SU-DHL-6 (cell line): Measurements from ENCODE around the gene NDUFB11.

ENCODE experiments used
- H2AFZ ChIP-seq: fragments of 200-600 bp; sonication (generic); 2 replicates; pipeline ENCODE4 v1.6.1; 2014; ENCODE audit warnings: low read depth, mild to moderate bottlenecking, moderate library complexity, mixed read lengths, antibody characterized with exemption, low read length; ENCODE audit not compliant: severe bottlenecking
- H3F3A ChIP-seq: fragments of 200-600 bp; shearing (Covaris generic); 2 replicates; pipeline ENCODE4 v1.6.0; 2016; ENCODE audit warnings: antibody characterized with exemption, mild to moderate bottlenecking; ENCODE audit not compliant: insufficient read depth
- H3K27ac ChIP-seq: fragments of 200-600 bp; sonication (generic); 2 replicates; pipeline ENCODE4 v1.5.1; 2016; ENCODE audit warnings: low read depth, mild to moderate bottlenecking, low read length, moderate library complexity, mixed read lengths
- H3K27me3 ChIP-seq: fragments of 200-600 bp; sonication (generic), shearing (Covaris generic); 2 replicates; pipeline ENCODE4 v1.6.0; 2014; ENCODE audit warnings: mild to moderate bottlenecking, low read length
- H3K36me3 ChIP-seq: fragments of 200-600 bp; sonication (generic); 2 replicates; pipeline ENCODE4 v1.6.1; 2014; ENCODE audit warnings: mild to moderate bottlenecking, low read length, mixed read lengths
- H3K4me2 ChIP-seq: fragments of 300-600, 200-600 bp; shearing (Covaris generic), sonication (generic); 2 replicates; pipeline ENCODE4 v1.6.0; 2014; ENCODE audit warnings: low read length, low read depth, mild to moderate bottlenecking; ENCODE audit not compliant: poor library complexity, severe bottlenecking
- H3K4me3 ChIP-seq: fragments of 200-600 bp; sonication (generic); 2 replicates; pipeline ENCODE4 v1.5.1; 2014; ENCODE audit warnings: antibody characterized with exemption, low read length, mild to moderate bottlenecking, mixed read lengths; ENCODE audit not compliant: insufficient read depth, poor library complexity, severe bottlenecking
- H3K79me2 ChIP-seq: fragments of 200-600 bp; sonication (generic); 2 replicates; pipeline ENCODE4 v1.6.1; 2014; ENCODE audit warnings: mild to moderate bottlenecking, low read length, moderate library complexity; ENCODE audit not compliant: insufficient read depth
- H3K9ac ChIP-seq: fragments of 200-600 bp; sonication (generic); 2 replicates; pipeline ENCODE4 v1.7.0; 2014; ENCODE audit warnings: mild to moderate bottlenecking, low read length
- H3K9me2 ChIP-seq: fragments of 200-600 bp; sonication (generic); replicated peaks from 2 replicates; pipeline ENCODE4 v1.6.1; 2014; ENCODE audit warnings: low read length; ENCODE audit not compliant: insufficient read depth
- H3K9me3 ChIP-seq: fragments of 200-600 bp; sonication (generic); 2 replicates; pipeline ENCODE4 v1.6.1; 2014; ENCODE audit warnings: low read length, mixed read lengths; ENCODE audit not compliant: insufficient read depth
- H4K20me1 ChIP-seq: fragments of 200-600 bp; sonication (generic); 2 replicates; pipeline ENCODE4 v1.6.1; 2014; ENCODE audit warnings: low read depth, mild to moderate bottlenecking, antibody characterized with exemption, low read length, moderate library complexity, mixed read lengths
- EZH2phosphoT487 ChIP-seq: fragments of 200-600 bp; sonication (generic), shearing (Covaris generic); conservative IDR thresholded peaks from 2 replicates; pipeline ENCODE4 v1.6.1; 2018; ENCODE audit warnings: mild to moderate bottlenecking, antibody characterized with exemption, low read length, moderate library complexity, mixed read lengths
- TF ChIP-seq, protein P1 (sequence below): fragments of 200-600 bp; sonication (generic); IDR thresholded peaks from one replicate; pipeline ENCODE4 v1.5.1; 2017; ENCODE audit warnings: antibody characterized with exemption, mild to moderate bottlenecking, low read length, moderate library complexity; ENCODE audit not compliant: insufficient read depth, poor library complexity, severe bottlenecking

The NDUFB11 gene

GRCh38 chrX:47158131-47158530 lies 13.6 kb upstream of the NDUFB11 start:
- no peak overlapping the region for H2AFZ ChIP-seq
- H3K9me3 ChIP-seq, result no peaks in the 10 kb centered on the region
- no peak overlapping the region for H3K27ac ChIP-seq
- H3K4me3 ChIP-seq, result no peak overlapping the region
- H3K27me3 ChIP-seq, result no peaks in the 10 kb centered on the region
- H3K9me2 ChIP-seq, result no peaks in the 10 kb centered on the region
- no peak overlapping the region for H3K9ac ChIP-seq
- TF ChIP-seq, protein P1, sequence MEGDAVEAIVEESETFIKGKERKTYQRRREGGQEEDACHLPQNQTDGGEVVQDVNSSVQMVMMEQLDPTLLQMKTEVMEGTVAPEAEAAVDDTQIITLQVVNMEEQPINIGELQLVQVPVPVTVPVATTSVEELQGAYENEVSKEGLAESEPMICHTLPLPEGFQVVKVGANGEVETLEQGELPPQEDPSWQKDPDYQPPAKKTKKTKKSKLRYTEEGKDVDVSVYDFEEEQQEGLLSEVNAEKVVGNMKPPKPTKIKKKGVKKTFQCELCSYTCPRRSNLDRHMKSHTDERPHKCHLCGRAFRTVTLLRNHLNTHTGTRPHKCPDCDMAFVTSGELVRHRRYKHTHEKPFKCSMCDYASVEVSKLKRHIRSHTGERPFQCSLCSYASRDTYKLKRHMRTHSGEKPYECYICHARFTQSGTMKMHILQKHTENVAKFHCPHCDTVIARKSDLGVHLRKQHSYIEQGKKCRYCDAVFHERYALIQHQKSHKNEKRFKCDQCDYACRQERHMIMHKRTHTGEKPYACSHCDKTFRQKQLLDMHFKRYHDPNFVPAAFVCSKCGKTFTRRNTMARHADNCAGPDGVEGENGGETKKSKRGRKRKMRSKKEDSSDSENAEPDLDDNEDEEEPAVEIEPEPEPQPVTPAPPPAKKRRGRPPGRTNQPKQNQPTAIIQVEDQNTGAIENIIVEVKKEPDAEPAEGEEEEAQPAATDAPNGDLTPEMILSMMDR, result no peak
- TF ChIP-seq EZH2phosphoT487, result no peak
- H3K79me2 ChIP-seq, result peaks cover 75% of the 10 kb centered on the region
- H3K36me3 ChIP-seq, result no peaks in the 10 kb centered on the region
- no peaks in the 10 kb centered on the region for H4K20me1 ChIP-seq
- no peak overlapping the region for H3K4me2 ChIP-seq
- H3F3A ChIP-seq, result no peaks in the 10 kb centered on the region

DNA sequence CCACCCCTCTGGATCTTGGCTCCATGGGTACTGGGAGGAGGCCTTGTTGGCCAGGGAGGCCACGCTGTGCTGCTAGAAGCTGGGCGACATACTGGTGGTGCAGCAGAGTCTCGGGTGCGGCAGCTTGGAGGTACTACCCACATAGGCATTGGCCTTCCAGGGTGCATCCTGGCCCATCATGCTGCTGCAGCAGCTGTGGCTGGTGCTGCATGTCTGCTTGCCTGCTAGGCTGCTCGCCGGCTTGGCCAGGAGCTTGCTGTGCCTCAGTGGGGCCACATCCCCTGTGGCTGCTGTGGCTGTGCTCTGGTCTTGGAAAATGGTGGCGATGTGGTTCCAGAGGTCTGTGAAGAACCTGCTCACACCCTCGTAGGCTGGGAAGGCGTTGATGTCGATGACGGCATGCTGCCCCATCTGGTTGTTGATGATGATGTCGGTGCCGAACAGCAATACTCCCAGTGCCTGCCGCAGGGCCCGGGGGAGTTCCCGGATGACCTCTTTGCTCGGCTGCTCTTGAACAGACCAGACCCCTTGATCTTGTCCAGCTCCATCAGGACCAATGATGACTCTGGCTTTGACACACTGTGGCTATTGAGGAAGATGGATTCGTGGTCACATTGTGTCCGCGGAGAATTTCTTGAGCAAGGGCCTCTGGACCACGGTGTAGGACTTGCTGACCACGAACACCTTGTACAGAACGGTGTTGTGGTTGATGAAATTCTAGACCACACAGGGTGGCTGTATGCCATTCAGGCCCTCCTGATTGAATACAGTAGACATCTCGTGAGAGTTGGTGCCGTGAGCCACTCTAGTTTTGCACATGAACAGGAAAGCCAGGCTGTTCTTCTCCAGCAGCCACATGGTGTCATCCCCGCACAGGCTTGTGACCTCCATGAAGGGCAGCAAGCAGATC lies 12.4 kb upstream of the NDUFB11 start:
- no peaks in the 10 kb centered on the region for H3K27me3 ChIP-seq
- H3K27ac ChIP-seq, result no peak overlapping the region
- H3K9ac ChIP-seq, result no peak overlapping the region
- H3K4me2 ChIP-seq, result no peak overlapping the region
- no peaks in the 10 kb centered on the region for H3K36me3 ChIP-seq
- H3F3A ChIP-seq, result no peaks in the 10 kb centered on the region
- H3K9me3 ChIP-seq, result no peaks in the 10 kb centered on the region
- no peak overlapping the region for H2AFZ ChIP-seq
- H3K4me3 ChIP-seq, result no peak overlapping the region
- H3K79me2 ChIP-seq, result peaks cover 74% of the 10 kb centered on the region
- TF ChIP-seq EZH2phosphoT487, result no peak
- TF ChIP-seq, protein P1, result no peak
- H3K9me2 ChIP-seq, result no peaks in the 10 kb centered on the region
- H4K20me1 ChIP-seq, result no peaks in the 10 kb centered on the region

GRCh38 chrX:47151435-47151834 lies 6.9 kb upstream of the NDUFB11 start:
- H4K20me1 ChIP-seq, result no peaks in the 10 kb centered on the region
- no peaks in the 10 kb centered on the region for H3K36me3 ChIP-seq
- H3K27ac ChIP-seq, result no peak overlapping the region

More at GRCh38 chrX:47151435-47151834, 6.9 kb upstream of the NDUFB11 start:
- H2AFZ ChIP-seq, result no peak overlapping the region
- no peak overlapping the region for H3K4me3 ChIP-seq
- no peaks in the 10 kb centered on the region; the same call in 1 of the 2 replicates for H3F3A ChIP-seq
- H3K9ac ChIP-seq, result no peak overlapping the region
- no peak for TF ChIP-seq EZH2phosphoT487
- TF ChIP-seq, protein P1, result no peak
- no peaks in the 10 kb centered on the region for H3K9me2 ChIP-seq
- no peak overlapping the region for H3K4me2 ChIP-seq
- peaks cover 80% of the 10 kb centered on the region for H3K79me2 ChIP-seq
- no peaks in the 10 kb centered on the region for H3K9me3 ChIP-seq
- no peaks in the 10 kb centered on the region for H3K27me3 ChIP-seq
